Immature natural killer cell (primary cell): Measurements from ENCODE around the gene HDLBP. TPM values are rescaled to one million over a fixed set of nuclear protein-coding genes. Genes with fewer than 3 reads are reported as not detected.

Experiments
- DNase-seq, 3 donors: peaks; one replicate each; pipeline ENCODE4 v3.0.0; 2022; ENCODE audit warnings: mixed read lengths in 1 of 3
- H3K27ac Mint-ChIP-seq, 6 donors: one replicate each; pipeline ENCODE4 v1.8.0; 2020; ENCODE audit warnings: mixed read lengths in 6 of 6, mild to moderate bottlenecking in 5 of 6, inconsistent platforms in 4 of 6, moderate library complexity in 3 of 6
- H3K27me3 Mint-ChIP-seq, 3 donors: one replicate each; pipeline ENCODE4 v1.8.0; 2020 to 2021; ENCODE audit warnings: low read depth in 3 of 3, mild to moderate bottlenecking in 3 of 3, mixed read lengths in 3 of 3, moderate library complexity in 3 of 3, inconsistent platforms in 1 of 3
- H3K36me3 Mint-ChIP-seq, 3 donors: one replicate each; pipeline ENCODE4 v1.8.0; 2020; ENCODE audit warnings: mixed read lengths in 3 of 3, inconsistent platforms in 2 of 3, mild to moderate bottlenecking in 2 of 3
- H3K4me1 Mint-ChIP-seq, 2 donors: one replicate each; pipeline ENCODE4 v1.8.0; 2020; ENCODE audit warnings: inconsistent platforms in 2 of 2, mild to moderate bottlenecking in 2 of 2, mixed read lengths in 2 of 2, moderate library complexity in 1 of 2
- H3K4me3 Mint-ChIP-seq, 5 donors: one replicate each; pipeline ENCODE4 v1.8.0; 2020; ENCODE audit warnings: mild to moderate bottlenecking in 5 of 5, mixed read lengths in 5 of 5, inconsistent platforms in 3 of 5, moderate library complexity in 3 of 5
- H3K9me3 Mint-ChIP-seq, 6 donors: one replicate each; pipeline ENCODE4 v1.8.0; 2020; ENCODE audit warnings: mild to moderate bottlenecking in 6 of 6, mixed read lengths in 6 of 6, inconsistent platforms in 4 of 6, moderate library complexity in 3 of 6
- polyA plus RNA-seq, 3 donors: library from polyadenylated mRNA; unstranded; fragments of 300-500 nt; fragmentation: Illumina TruSeq; gene quantifications; one replicate each; pipeline ENCODE4 v1.2.3, GENCODE V29; 2021

HDLBP gene
- polyA plus RNA-seq, 3 donors from 2014 or later, result 20.4 to 71.7 (median 31.5) TPM

- Mint-ChIP-seq H3K27me3 (peaks cover 0 to 3% (median 0%) of the 10 kb centered on the region in 3 donors), H3K4me3 (no peak overlapping the region), H3K36me3 (peaks cover 7 to 18% (median 16%) of the 10 kb centered on the region in 3 donors), H3K9me3 (no peaks in the 10 kb centered on the region), H3K27ac (no peak overlapping the region), H3K4me1 (no peaks in the 10 kb centered on the region)
- no peak for DNase-seq
These were observed 132.8 kb downstream of the HDLBP start for GRCh38 chr2:241182531-241183133.

DNA sequence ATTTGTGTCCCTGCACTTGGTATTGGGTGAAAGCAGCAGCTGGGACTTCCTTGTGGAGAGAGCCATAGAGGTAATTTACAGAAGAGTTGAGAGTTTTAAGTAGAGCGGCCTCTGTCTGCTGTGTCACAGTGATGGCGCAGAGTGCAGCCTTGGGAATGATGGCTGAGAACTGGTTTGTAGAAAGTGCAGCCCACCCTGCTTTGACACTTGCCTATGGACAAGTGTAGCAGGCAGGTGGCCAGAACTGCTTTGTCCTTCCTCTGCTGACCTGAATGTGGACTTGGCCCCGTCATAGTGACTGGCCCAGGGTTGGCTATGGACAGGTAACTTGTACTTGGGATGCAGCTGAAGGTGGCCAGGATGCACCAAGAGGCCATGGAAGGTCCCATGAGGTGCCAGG is 133.3 kb downstream of the HDLBP start:
- H3K27me3 Mint-ChIP-seq, result peaks cover 0 to 3% (median 0%) of the 10 kb centered on the region in 3 donors
- H3K27ac Mint-ChIP-seq, result no peak overlapping the region
- H3K9me3 Mint-ChIP-seq, result no peaks in the 10 kb centered on the region
- H3K4me3 Mint-ChIP-seq, result no peak overlapping the region
- DNase-seq, result no peak
- H3K4me1 Mint-ChIP-seq, result no peaks in the 10 kb centered on the region
- peaks cover 7 to 18% (median 16%) of the 10 kb centered on the region in 3 donors for H3K36me3 Mint-ChIP-seq

- Mint-ChIP-seq H3K9me3 (no peaks in the 10 kb centered on the region), H3K36me3 (peaks cover 7 to 18% (median 16%) of the 10 kb centered on the region in 3 donors), H3K27ac (no peak overlapping the region), H3K27me3 (peaks cover 0 to 3% (median 0%) of the 10 kb centered on the region in 3 donors), H3K4me1 (no peaks in the 10 kb centered on the region), H3K4me3 (no peak overlapping the region)
- DNase-seq, result no peak
These were observed 135.0 kb downstream of the HDLBP start for GRCh38 chr2:241180495-241180894.

- no peak for DNase-seq
- H3K4me3 Mint-ChIP-seq, result no peak overlapping the region
- H3K36me3 Mint-ChIP-seq, result peaks cover 12 to 23% (median 21%) of the 10 kb centered on the region in 3 donors
- H3K27me3 Mint-ChIP-seq, result peaks cover 0 to 1% (median 0%) of the 10 kb centered on the region in 3 donors
- no peaks in the 10 kb centered on the region for H3K9me3 Mint-ChIP-seq
- H3K27ac Mint-ChIP-seq, result no peak overlapping the region
- no peaks in the 10 kb centered on the region for H3K4me1 Mint-ChIP-seq
These were observed 135.6 kb downstream of the HDLBP start for GRCh38 chr2:241179899-241180298.

DNA sequence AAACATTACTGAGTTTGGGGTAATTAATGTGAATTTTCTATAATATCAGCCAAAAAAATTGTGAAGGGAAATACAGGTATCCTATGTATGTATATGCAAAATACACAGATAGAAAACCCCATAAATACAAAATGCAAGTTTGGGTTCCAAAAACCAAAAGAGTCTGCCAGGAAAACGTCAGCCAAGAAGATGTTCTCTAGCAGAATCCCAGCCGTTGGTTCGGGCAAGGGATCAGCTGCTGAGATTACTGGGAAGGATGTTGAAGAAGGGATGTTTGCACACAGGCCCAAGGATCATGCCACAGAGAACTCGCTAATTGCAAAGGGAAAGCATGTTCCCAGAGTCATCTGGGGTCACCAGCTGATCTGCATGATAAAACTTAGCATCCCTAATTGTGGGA is 136.5 kb downstream of the HDLBP start:
- H3K4me1 Mint-ChIP-seq, result no peaks in the 10 kb centered on the region
- no peaks in the 10 kb centered on the region for H3K9me3 Mint-ChIP-seq
- H3K27me3 Mint-ChIP-seq, result peaks cover 0 to 1% (median 1%) of the 10 kb centered on the region in 3 donors
- H3K27ac Mint-ChIP-seq, result no peak overlapping the region
- DNase-seq, result no peak
- no peak overlapping the region for H3K4me3 Mint-ChIP-seq
- H3K36me3 Mint-ChIP-seq, result peaks cover 18 to 31% (median 26%) of the 10 kb centered on the region in 3 donors

DNA sequence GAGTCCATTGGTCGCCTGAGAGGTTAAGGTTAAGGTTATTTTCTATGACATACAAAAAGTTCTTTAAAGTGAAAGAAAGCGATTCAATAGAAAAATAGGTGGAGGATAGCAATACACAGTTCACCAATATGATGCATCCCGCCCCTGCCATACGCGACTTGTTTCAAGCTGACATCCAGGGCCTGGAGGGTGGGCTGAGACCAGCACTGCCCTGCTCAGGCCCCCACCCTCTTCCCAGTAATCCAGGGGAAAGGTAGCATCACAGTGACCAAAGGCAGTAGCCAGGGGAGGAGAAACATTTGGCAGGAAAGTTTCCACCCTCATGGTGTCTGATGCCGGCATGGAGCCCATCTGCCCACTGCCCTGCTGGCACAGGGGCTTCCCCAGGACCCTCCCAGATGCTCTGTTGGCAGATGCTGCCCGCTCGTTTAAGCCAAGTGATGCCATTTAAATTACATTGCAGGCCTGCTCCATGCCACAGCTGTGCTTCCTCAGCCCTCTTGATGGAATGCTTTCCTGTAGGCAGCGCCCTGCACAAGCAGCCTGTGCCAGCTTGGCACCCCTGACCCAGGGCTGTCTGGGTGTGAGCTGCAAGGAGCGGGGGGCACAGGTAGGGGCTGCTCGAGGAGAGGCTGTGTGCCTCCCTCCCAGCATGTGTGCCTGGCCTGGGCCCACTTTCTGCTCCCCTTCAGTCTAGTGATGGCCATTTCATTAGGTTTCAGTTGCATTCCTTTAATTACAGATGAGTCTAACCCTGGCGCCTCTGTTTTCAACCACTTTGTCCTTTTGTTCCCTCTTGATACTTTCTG is 137.7 kb downstream of the HDLBP start:
- Mint-ChIP-seq H3K9me3 (no peaks in the 10 kb centered on the region), H3K27ac (no peak overlapping the region), H3K4me3 (no peak overlapping the region), H3K4me1 (no peaks in the 10 kb centered on the region), H3K27me3 (peaks cover 0 to 3% (median 1%) of the 10 kb centered on the region in 3 donors), H3K36me3 (peaks cover 24 to 35% (median 34%) of the 10 kb centered on the region in 3 donors)
- DNase-seq, result no peak

Other genes starting within 250 kb of the HDLBP start
- gene MTERF4, start 213.4 kb downstream of the HDLBP start, polyA plus RNA-seq, result 10 to 100 TPM; 27.8 to 35.8 (median 30.9) TPM
- gene PASK, start 166.2 kb downstream of the HDLBP start, polyA plus RNA-seq, result 1 to 10 TPM; 2.1 to 5.5 (median 4.9) TPM
- gene PPP1R7, start 165.2 kb downstream of the HDLBP start, polyA plus RNA-seq, result 100 to 1,000 TPM; 108 to 138 (median 132) TPM
- under 1 TPM in 1 of 3 donors, not detected in 2; 0.40 TPM for gene ANO7, start 127.0 kb downstream of the HDLBP start, polyA plus RNA-seq
- 100 to 1,000 TPM; 204 to 249 (median 207) TPM for gene SEPTIN2, start 253 bp upstream of the HDLBP start, polyA plus RNA-seq
- gene FARP2, start 40.6 kb upstream of the HDLBP start, polyA plus RNA-seq, result 1 to 10 TPM; 5.3 to 8.3 (median 8.2) TPM
- gene STK25, start 192.9 kb upstream of the HDLBP start, polyA plus RNA-seq, result 100 to 1,000 TPM; 104 to 146 (median 105) TPM
- 10 to 100 TPM; 15.2 to 21.4 (median 17.2) TPM for gene BOK, start 243.1 kb upstream of the HDLBP start, polyA plus RNA-seq